GM20431 (cell line): Measurements from ENCODE around the gene HBQ1.
"Not testable (repeated sequence)": the region's sequence is repeated elsewhere in the genome, so short reads cannot be mapped to it uniquely, and the experiment has no call there.

Experiments
- in situ Hi-C: fragments of 300-500 bp; cut with MseI, MboI; formaldehyde crosslinking; loops from one replicate; pipeline ENCODE4 v1.15.0; 2020; ENCODE audit warnings: low sequenced_read_pairs; ENCODE audit not compliant: unreplicated experiment

The HBQ1 gene

DNA sequence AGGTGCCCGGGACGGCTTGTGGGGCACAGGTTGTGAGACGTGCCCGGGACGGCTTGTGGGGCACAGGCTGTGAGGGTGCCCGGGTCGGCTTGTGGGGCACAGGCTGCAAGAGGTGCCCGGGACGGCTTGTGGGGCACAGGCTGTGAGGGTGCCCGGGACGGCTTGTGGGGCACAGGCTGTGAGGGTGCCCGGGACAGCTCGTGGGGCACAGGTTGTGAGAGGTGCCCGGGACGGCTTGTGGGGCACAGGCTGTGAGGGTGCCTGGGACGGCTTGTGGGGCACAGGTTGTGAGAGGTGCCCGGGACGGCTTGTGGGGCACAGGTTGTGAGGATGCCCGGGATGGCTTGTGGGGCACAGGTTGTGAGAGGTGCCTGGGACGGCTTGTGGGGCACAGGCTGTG lies 20.0 kb upstream of the HBQ1 start:
- in situ Hi-C loops = not testable (repeated sequence)

DNA sequence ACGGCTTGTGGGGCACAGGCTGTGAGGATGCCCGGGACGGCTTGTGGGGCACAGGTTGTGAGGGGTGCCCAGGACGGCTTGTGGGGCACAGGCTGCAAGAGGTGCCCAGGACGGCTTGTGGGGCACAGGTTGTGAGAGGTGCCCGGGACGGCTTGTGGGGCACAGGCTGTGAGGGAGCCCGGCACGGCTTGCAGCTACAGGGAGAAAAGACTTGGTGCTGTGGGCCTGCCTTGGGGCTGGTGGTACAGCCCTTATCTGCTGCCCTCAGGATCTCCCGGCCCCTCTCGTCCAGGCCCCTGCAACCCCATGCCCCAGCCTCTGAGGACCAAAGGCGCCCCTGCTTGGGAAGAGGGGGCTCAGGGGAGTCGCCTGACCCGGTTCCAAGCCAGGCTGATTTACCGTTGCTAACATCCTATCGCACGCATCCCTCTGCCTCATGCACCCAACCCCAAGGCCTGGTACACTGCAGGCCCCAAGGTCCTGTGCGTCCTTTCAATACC lies 19.5 kb upstream of the HBQ1 start:
- in situ Hi-C loops = no loop called here

DNA sequence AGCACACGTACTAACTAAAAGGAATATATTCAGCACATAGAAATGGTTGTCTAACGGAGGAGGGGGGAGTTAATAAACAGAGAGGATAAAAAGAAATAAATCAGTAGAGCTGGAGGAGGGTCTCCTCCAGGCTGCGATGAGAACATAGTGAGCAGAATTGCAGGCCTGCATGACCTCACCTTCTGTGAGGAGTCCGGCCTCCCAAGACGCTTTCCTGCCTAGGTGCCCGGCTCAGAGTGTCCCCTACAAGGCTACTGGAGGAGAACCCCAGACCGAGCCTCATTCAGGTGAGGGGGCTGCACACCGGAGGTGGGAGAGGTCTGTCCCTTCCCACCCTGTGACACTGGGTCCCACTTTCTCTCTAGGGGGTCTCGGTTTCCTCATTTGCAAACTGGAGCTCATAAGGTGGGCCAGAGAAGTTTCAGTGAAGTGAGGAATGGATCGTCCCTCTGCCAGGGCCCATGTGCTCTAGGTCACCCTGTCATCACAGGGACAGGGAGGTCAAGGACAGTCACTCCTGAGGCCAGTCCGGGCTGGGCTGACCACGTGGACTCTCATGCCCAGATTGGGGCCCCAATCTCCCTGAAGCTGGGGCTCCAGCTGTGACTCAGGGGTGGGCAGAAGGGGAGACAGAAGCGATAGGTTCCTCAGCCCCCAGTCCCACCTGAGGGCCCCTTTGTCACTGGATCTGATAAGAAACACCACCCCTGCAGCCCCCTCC lies 17.8 kb upstream of the HBQ1 start:
- in situ Hi-C loops = no loop called here

DNA sequence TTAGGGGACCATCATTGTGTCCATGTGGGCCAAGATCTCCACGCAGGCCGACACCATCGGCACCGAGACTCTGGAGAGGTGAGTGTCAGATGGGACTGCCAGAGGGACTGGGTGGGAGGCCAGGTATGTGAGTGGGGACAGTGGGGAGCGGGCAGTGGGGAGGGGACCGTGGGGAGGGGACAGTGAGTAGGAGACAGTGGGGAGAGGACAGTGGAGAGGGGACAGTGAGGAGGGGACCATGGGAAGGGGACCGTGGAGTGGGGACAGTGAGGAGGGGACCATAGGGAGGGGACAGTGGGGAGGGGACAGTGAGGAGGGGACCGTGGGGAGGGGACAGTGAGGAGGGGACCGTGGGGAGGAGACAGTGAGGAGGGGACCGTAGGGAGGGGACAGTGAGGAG lies 17.1 kb upstream of the HBQ1 start:
- in situ Hi-C loops = not testable (repeated sequence)

DNA sequence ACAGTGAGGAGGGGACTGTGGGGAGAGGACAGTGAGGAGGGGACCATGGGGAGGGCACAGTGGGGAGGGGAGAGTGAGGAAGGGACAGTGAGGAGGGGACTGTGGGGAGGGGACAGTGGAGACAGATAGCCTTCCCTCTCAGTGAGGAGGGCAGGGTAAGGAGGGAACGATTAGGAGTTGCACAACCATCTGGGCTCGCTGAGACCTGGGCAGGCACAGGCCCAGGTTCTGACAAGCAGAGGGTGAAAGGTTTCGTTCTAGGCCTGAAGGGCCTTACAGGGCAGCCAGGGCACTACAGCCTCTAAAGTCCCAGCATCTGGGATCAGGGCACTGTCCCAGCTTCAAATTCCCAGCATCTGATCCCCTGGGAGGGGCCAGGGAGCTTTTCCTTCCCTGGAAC lies 16.6 kb upstream of the HBQ1 start:
- in situ Hi-C loops = not testable (repeated sequence)

DNA sequence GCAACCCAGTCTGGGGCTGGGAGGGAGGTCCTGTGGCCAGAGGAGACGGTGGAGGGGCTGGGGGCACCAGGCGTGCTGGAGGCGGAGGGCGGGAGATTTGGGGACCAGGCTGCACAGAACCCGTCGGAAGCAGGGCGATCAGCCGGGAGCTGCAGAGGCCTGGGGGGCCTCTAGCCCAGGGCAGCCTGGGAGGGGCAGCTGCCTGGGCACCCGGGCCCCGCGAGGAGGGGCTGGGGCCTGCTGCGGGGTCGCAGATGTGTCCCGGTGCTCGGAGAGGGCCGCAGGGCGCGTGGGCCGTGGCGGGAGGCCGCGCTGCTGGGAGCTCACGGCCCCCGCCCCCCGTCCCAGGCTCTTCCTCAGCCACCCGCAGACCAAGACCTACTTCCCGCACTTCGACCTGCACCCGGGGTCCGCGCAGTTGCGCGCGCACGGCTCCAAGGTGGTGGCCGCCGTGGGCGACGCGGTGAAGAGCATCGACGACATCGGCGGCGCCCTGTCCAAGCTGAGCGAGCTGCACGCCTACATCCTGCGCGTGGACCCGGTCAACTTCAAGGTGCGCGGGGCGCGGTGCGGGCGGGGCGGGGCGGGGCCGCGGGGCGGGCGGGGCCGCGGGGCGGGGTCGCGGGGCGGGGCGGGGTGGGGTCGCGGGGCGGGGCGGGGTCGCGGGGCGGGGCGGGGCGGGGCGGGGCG lies 16.0 kb upstream of the HBQ1 start:
- in situ Hi-C loops = not testable (repeated sequence)

DNA sequence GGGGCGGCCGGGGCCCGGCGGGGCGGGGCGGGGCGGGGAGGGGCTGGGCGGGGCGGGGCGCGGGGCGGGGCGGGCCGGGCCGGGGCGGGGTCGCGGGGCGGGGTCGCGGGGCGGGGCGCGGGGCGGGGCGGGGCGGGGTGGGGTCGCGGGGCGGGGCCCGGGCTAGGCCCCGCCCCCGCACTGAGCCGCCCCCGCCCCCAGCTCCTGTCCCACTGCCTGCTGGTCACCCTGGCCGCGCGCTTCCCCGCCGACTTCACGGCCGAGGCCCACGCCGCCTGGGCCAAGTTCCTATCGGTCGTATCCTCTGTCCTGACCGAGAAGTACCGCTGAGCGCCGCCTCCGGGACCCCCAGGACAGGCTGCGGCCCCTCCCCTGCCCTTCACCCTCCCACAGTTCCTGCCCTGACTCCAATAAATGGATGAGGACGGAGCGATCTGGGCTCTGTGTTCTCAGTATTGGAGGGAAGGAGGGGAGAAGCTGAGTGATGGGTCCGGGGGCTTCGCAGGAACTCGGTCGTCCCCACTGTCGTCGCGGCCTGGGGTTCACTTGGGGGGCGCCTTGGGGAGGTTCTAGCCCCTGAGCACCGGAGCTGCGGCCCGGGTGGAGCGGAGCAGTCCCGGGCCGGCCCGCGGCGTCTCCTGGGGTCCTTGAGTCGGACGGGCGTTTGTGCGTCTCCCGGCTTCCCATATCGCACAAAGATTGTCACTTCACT lies 15.3 kb upstream of the HBQ1 start:
- in situ Hi-C loops = no loop called here

DNA sequence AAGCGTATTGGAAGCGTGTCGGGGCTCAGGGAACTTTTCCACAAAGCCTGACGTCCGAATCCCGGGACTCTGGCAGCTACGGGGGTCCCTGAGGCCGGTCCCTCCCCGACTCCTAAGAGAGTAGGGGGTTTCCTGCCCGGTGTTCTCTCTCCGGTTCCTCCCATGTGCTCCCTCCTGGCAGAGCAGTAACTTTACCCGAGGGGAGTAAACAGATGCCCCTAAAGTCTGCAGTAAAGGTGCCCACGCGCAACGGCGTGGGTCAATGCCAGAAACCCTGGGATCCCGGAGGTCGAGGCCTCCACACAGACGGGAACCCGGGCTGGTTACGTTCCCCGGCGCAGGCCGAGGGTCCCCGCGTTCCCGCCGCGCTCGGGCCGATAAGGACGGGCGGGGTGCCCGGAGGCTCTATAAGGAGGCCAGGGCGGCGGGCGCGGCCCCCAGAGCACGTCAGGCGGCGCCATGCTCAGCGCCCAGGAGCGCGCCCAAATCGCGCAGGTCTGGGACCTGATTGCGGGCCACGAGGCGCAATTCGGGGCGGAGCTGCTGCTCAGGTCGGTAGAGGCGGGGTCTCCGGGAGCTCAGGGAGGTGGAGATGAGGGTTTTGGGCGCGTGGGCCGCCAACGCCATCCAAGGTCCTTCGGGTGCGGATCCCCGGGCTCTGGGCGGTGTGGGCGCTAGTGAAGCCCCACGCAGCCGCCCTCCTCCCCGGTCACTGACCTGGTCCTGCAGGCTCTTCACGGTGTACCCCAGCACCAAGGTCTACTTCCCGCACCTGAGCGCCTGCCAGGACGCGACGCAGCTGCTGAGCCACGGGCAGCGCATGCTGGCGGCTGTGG lies 14.5 kb upstream of the HBQ1 start, which contains the start of gene HBM:
Gene HBM, plus strand, starts transcription at position 440 of the 836 bp plus-strand sequence. Its CDS starts 20 bp downstream, at position 460.
- in situ Hi-C loops = no loop called here

DNA sequence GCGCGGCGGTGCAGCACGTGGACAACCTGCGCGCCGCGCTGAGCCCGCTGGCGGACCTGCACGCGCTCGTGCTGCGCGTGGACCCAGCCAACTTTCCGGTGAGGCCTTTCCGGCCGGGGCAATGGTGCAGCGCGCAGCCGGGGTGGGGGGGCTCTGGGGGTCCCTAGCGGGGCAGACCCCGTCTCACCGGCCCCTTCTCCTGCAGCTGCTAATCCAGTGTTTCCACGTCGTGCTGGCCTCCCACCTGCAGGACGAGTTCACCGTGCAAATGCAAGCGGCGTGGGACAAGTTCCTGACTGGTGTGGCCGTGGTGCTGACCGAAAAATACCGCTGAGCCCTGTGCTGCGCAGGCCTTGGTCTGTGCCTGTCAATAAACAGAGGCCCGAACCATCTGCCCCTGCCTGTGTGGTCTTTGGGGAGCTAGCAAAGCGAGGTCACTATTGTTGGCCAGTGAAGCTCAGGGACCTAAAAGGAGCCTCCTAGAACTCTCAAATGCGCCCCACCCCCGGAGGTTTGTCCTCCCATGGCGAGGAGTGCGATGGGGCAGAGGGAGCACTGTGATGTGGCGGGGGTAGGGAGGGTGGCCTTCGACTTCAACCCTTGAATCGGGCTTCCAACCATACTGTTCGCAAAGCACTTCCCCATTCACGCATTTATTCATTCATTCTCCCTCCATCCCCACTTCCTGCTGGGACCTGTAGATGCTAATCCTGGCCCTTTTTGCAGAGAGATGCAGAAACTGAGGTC lies 13.7 kb upstream of the HBQ1 start:
- in situ Hi-C loops = no loop called here

DNA sequence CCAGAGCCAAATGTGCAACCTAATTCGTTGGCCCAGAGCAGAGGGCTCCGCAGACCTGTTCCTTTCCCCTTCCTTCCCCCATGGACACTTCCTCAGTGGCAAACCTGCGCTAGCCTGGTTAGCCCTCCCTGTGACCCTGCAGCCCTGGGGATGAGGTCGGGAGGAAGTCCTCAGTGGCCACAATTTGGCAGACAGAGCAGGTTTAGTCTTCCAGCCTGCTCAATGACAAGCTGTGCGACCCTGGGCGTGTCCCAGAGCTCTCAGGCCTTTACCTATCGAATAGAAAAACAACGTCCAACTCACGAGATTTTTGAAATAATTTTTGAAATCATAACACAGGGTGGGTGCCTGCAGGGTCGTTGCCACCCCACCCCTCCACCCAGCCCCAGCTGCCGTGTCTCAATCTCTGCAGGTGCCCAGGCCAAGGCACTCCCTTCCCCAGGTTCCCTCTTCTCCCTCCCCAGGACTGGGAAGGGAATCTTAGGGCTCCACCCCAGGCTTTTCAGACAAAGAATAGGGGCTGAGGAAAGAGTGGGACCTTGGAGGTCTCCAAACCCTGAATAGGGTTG lies 13.1 kb upstream of the HBQ1 start:
- in situ Hi-C loops = no loop called here

DNA sequence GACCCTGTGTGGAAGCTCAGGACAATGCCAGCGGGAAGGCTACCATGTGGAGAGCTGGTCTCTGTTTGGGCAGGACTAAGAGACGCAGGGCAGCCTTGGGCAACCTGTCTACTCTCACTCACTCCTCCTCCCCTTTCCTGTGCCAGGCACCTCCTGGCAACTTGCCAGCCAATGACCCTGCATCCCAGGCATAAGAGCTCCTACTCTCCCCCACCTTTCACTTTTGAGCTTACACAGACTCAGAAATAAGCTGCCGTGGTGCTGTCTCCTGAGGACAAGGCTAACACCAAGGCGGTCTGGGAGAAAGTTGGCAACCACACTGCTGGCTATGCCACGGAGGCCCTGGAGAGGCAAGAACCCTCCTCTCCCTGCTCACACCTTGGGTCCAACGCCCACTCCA lies 11.8 kb upstream of the HBQ1 start:
- in situ Hi-C loops = no loop called here

DNA sequence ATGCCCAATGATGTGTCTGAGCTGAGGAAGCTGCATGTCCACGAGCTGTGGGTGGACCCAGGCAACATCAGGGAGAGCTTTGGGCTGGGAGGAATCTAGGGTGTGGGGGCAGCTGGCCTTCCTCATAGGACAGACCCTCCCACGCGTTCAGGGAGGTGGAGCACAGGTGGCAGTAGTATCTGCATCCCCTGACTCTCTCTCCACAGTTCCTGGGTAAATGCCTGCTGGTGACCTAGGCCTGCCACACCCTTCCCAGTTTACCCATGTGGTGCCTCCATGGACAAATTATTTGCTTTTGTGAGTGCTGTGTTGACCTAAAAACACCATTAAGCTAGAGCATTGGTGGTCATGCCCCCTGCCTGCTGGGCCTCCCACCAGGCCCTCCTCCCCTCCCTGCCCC lies 11.2 kb upstream of the HBQ1 start:
- in situ Hi-C loops = no loop called here

DNA sequence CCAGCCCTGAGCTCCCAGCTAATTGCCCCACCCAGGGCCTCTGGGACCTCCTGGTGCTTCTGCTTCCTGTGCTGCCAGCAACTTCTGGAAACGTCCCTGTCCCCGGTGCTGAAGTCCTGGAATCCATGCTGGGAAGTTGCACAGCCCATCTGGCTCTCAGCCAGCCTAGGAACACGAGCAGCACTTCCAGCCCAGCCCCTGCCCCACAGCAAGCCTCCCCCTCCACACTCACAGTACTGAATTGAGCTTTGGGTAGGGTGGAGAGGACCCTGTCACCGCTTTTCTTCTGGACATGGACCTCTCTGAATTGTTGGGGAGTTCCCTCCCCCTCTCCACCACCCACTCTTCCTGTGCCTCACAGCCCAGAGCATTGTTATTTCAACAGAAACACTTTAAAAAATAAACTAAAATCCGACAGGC lies 10.2 kb upstream of the HBQ1 start:
- in situ Hi-C loops = not testable (repeated sequence)

DNA sequence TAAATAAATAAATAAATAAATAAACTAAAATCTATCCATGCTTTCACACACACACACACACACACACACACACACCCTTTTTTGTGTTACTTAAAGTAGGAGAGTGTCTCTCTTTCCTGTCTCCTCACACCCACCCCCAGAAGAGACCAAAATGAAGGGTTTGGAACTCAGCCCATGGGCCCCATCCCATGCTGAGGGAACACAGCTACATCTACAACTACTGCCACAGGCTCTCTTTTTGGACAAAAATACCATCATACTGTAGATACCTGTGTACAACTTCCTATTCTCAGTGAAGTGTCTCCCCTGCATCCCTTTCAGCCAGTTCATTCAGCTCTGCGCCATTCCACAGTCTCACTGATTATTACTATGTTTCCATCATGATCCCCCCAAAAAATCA lies 9.5 kb upstream of the HBQ1 start:
- in situ Hi-C loops = no loop called here

DNA sequence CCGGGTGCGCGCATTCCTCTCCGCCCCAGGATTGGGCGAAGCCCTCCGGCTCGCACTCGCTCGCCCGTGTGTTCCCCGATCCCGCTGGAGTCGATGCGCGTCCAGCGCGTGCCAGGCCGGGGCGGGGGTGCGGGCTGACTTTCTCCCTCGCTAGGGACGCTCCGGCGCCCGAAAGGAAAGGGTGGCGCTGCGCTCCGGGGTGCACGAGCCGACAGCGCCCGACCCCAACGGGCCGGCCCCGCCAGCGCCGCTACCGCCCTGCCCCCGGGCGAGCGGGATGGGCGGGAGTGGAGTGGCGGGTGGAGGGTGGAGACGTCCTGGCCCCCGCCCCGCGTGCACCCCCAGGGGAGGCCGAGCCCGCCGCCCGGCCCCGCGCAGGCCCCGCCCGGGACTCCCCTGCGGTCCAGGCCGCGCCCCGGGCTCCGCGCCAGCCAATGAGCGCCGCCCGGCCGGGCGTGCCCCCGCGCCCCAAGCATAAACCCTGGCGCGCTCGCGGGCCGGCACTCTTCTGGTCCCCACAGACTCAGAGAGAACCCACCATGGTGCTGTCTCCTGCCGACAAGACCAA lies 7.8 kb upstream of the HBQ1 start, which contains the start of gene HBA2:
Gene HBA2, plus strand, starts transcription at position 503 of the 568 bp plus-strand sequence. Its CDS starts 37 bp downstream, at position 540.
- in situ Hi-C loops = not testable (repeated sequence)

DNA sequence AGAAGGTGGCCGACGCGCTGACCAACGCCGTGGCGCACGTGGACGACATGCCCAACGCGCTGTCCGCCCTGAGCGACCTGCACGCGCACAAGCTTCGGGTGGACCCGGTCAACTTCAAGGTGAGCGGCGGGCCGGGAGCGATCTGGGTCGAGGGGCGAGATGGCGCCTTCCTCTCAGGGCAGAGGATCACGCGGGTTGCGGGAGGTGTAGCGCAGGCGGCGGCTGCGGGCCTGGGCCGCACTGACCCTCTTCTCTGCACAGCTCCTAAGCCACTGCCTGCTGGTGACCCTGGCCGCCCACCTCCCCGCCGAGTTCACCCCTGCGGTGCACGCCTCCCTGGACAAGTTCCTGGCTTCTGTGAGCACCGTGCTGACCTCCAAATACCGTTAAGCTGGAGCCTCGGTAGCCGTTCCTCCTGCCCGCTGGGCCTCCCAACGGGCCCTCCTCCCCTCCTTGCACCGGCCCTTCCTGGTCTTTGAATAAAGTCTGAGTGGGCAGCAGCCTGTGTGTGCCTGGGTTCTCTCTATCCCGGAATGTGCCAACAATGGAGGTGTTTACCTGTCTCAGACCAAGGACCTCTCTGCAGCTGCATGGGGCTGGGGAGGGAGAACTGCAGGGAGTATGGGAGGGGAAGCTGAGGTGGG lies 6.9 kb upstream of the HBQ1 start:
- in situ Hi-C loops = not testable (repeated sequence)

DNA sequence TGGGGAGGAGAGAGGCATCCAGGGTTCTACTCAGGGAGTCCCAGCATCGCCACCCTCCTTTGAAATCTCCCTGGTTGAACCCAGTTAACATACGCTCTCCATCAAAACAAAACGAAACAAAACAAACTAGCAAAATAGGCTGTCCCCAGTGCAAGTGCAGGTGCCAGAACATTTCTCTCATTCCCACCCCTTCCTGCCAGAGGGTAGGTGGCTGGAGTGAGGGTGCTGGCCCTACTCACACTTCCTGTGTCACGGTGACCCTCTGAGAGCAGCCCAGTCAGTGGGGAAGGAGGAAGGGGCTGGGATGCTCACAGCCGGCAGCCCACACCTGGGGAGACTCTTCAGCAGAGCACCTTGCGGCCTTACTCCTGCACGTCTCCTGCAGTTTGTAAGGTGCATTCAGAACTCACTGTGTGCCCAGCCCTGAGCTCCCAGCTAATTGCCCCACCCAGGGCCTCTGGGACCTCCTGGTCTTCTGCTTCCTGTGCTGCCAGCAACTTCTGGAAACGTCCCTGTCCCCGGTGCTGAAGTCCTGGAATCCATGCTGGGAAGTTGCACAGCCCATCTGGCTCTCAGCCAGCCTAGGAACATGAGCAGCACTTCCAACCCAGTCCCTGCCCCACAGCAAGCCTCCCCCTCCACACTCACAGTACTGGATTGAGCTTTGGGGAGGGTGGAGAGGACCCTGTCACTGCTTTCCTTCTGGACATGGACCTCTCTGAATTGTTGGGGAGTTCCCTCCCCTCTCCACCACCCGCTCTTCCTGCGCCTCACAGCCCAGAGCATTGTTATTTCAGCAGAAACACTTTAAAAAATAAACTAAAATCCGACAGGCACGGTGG lies 6.1 kb upstream of the HBQ1 start:
- in situ Hi-C loops = not testable (repeated sequence)
